Trophoblast cell (in vitro differentiated cells and primary cell): ENCODE data around the gene SELPLG.

Source experiments
- DNase-seq, 2 donors: peaks; one replicate each; pipeline ENCODE4 v3.0.0-alpha.2; 2016
- H2AFZ ChIP-seq: 2 replicates; pipeline ENCODE4 v1.6.1; 2013; ENCODE audit warnings: low read length, moderate library complexity, mild to moderate bottlenecking; ENCODE audit not compliant: insufficient read depth, poor library complexity
- H2AK5ac ChIP-seq: 2 replicates; pipeline ENCODE4 v1.6.1; 2013; ENCODE audit warnings: mild to moderate bottlenecking, low read length
- H2BK120ac ChIP-seq: 2 replicates; pipeline ENCODE4 v1.6.1; 2013; ENCODE audit warnings: low read length, mild to moderate bottlenecking, moderate library complexity; ENCODE audit not compliant: insufficient read depth, poor library complexity
- H2BK12ac ChIP-seq: 2 replicates; pipeline ENCODE4 v1.6.1; 2013; ENCODE audit warnings: mild to moderate bottlenecking, low read length, moderate library complexity
- H2BK5ac ChIP-seq: 2 replicates; pipeline ENCODE4 v1.6.1; 2013; ENCODE audit warnings: low read length, low read depth, moderate library complexity, mild to moderate bottlenecking; ENCODE audit not compliant: poor library complexity
- H3K14ac ChIP-seq: 2 replicates; pipeline ENCODE4 v1.6.1; 2013; ENCODE audit warnings: mild to moderate bottlenecking, low read length
- H3K18ac ChIP-seq: 2 replicates; pipeline ENCODE4 v1.6.1; 2013; ENCODE audit warnings: mild to moderate bottlenecking, low read length
- H3K23ac ChIP-seq: 2 replicates; pipeline ENCODE4 v1.6.1; 2013; ENCODE audit warnings: low read length
- H3K27ac ChIP-seq: 2 replicates; pipeline ENCODE4 v1.5.1; 2013; ENCODE audit warnings: low read depth, mild to moderate bottlenecking, inconsistent platforms, low read length, moderate library complexity
- H3K27me3 ChIP-seq: 2 replicates; pipeline ENCODE4 v1.6.1; 2013; ENCODE audit warnings: inconsistent platforms, mild to moderate bottlenecking, low read length, moderate library complexity; ENCODE audit not compliant: insufficient read depth
- H3K36me3 ChIP-seq, 2 experiments: 1 replicate in 1 of 2; 2 replicates in 1 of 2; pipeline ENCODE4 v1.6.1; 2013; ENCODE audit warnings: low read length in 2 of 2, mild to moderate bottlenecking in 2 of 2, moderate library complexity in 1 of 2; ENCODE audit not compliant: insufficient read depth in 2 of 2, control insufficient read depth in 1 of 2
- H3K4ac ChIP-seq: 2 replicates; pipeline ENCODE4 v1.6.1; 2013; ENCODE audit warnings: low read depth, mild to moderate bottlenecking, low read length, moderate library complexity
- H3K4me1 ChIP-seq, 2 experiments: 1 replicate in 1 of 2; 2 replicates in 1 of 2; pipeline ENCODE4 v1.6.1; 2013; ENCODE audit warnings: low read length in 2 of 2, mild to moderate bottlenecking in 2 of 2, moderate library complexity in 1 of 2; ENCODE audit not compliant: insufficient read depth in 2 of 2, control insufficient read depth in 1 of 2
- H3K4me2 ChIP-seq: 2 replicates; pipeline ENCODE4 v1.6.1; 2013; ENCODE audit warnings: inconsistent platforms, mild to moderate bottlenecking, low read length, moderate library complexity
- H3K4me3 ChIP-seq: 2 replicates; pipeline ENCODE4 v1.5.1; 2013; ENCODE audit warnings: mild to moderate bottlenecking, low read depth, low read length, inconsistent platforms
- H3K79me1 ChIP-seq: one replicate; pipeline ENCODE4 v1.6.1; 2013; ENCODE audit warnings: low read length
- H3K79me2 ChIP-seq: 2 replicates; pipeline ENCODE4 v1.6.1; 2013; ENCODE audit warnings: low read length, mild to moderate bottlenecking; ENCODE audit not compliant: control insufficient read depth, insufficient read depth, poor library complexity
- H3K9ac ChIP-seq: 2 replicates; pipeline ENCODE4 v1.6.1; 2013; ENCODE audit warnings: mild to moderate bottlenecking, low read length
- H3K9me3 ChIP-seq: 2 replicates; pipeline ENCODE4 v1.6.1; 2013; ENCODE audit warnings: low read depth, mild to moderate bottlenecking, control low read depth, inconsistent platforms, low read length; ENCODE audit not compliant: insufficient read depth
- H4K12ac ChIP-seq: 2 replicates; pipeline ENCODE4 v1.6.1; 2013; ENCODE audit warnings: low read depth, mild to moderate bottlenecking, low read length, moderate library complexity
- H4K8ac ChIP-seq: 2 replicates; pipeline ENCODE4 v1.6.1; 2013; ENCODE audit warnings: low read depth, mild to moderate bottlenecking, low read length, moderate library complexity
- H4K91ac ChIP-seq: one replicate; pipeline ENCODE4 v1.6.1; 2013; ENCODE audit warnings: low read depth, mild to moderate bottlenecking, low read length, moderate library complexity
- WGBS: extraction: QIAGEN DNeasy Blood & Tissue Kit; methylation state at CpG from one replicate; pipeline ENCODE4 v1.1.7; 2013; ENCODE audit warnings: missing lambda C conversion rate; ENCODE audit not compliant: insufficient read length, insufficient coverage; ENCODE audit errors: extremely low coverage; 5-methylcytosine and 5-hydroxymethylcytosine counted together

Gene SELPLG

GRCh38 chr12:108647585-108648287, 14.0 kb upstream of the SELPLG start:
- Histone ChIP-seq H2AK5ac (no peak overlapping the region), H3K4me1 (peaks cover 13 to 26% of the 10 kb centered on the region in 2 experiments), H4K8ac (no peak overlapping the region), H3K27ac (no peak overlapping the region), H3K9me3 (peaks cover 1% of the 10 kb centered on the region), H3K18ac (peak overlapping the region; percentile 54), H3K14ac (no peak overlapping the region), H3K4me2 (no peak overlapping the region), H3K27me3 (no peaks in the 10 kb centered on the region), H3K9ac (no peak overlapping the region), H4K91ac (peak overlapping the region; percentile 53), H2BK12ac (peak overlapping the region; percentile 5), H3K36me3 (peaks cover 35 to 48% of the 10 kb centered on the region in 2 experiments), H2BK120ac (peak overlapping the region; percentile 23), H4K12ac (no peak overlapping the region), H2AFZ (no peak overlapping the region), H3K79me1 (peaks cover 6% of the 10 kb centered on the region), H3K4ac (no peak overlapping the region), H3K4me3 (no peak overlapping the region), H2BK5ac (peak overlapping the region; percentile 18), H3K79me2 (no peaks in the 10 kb centered on the region), H3K23ac (peak overlapping the region; percentile 55)
- no CpG with 5 or more reads among the region's 11 CpGs for WGBS
- no peak for DNase-seq

DNA sequence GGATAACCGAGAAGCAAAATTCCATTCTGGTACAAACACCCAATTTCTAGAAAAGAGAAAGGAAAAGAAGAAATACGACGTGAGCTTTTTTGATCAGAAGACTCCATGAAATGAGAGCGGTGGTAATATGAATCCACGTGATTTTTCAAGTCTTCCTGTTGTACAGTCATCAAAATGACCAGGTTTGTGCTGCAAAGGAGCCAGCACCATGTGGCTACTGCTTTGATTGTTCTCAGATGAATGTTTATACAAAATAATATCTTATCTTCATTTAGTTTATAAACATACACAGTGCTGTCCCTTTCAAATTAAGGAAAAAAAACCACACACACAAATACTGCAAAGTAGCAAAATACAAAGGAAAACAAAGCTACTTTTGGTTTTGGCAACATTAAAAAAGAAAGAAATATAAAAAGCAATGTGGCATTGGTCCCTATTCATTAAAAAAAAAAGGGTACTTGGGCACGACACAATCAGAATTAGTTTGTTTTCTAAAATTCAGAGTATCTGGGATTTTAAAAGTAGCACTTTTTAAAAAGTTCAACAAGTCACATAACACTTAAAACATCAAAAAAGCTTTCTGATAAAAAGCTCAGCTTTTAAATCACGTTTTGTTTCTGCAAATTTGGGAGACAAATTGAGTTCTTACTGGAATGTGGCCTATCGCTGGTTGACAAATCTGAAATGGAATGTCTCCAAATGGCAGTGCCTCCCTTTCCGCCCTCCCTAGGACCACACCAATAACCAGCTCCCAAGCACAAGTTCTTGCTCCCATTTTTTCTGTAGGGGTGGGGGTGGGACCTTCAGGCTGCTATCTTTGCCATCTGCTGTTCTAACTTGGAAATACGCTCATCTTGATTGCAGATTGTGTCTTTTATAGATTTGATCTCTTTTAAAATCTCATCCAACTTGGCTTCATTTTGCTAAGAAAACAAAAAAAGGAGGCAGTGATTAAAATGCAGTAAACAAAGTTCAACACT, 13.2 kb upstream of the SELPLG start:
- peaks cover 6% of the 10 kb centered on the region for H3K79me1 ChIP-seq
- H2BK120ac ChIP-seq = no peak overlapping the region
- H3K27me3 ChIP-seq = no peaks in the 10 kb centered on the region
- no peak overlapping the region for H3K14ac ChIP-seq
- no peak overlapping the region for H3K27ac ChIP-seq
- peaks cover 18 to 28% of the 10 kb centered on the region in 2 experiments for H3K4me1 ChIP-seq
- no peak overlapping the region for H2BK5ac ChIP-seq
- H4K8ac ChIP-seq = no peak overlapping the region
- no peak overlapping the region for H3K23ac ChIP-seq
- no peak overlapping the region for H2BK12ac ChIP-seq
- H3K4me3 ChIP-seq = no peak overlapping the region
- peaks cover 1% of the 10 kb centered on the region for H3K9me3 ChIP-seq
- H3K4ac ChIP-seq = no peak overlapping the region
- H2AK5ac ChIP-seq = no peak overlapping the region
- no peaks in the 10 kb centered on the region for H3K79me2 ChIP-seq
- no peak overlapping the region for H3K18ac ChIP-seq
- no peak overlapping the region for H3K9ac ChIP-seq
- H2AFZ ChIP-seq = no peak overlapping the region
- no peak overlapping the region for H3K4me2 ChIP-seq
- no CpG with 5 or more reads among the region's 10 CpGs for WGBS
- peaks cover 38 to 47% of the 10 kb centered on the region in 2 experiments for H3K36me3 ChIP-seq
- H4K91ac ChIP-seq = peak overlapping the region; percentile 42
- DNase-seq = no peak
- H4K12ac ChIP-seq = no peak overlapping the region

DNA sequence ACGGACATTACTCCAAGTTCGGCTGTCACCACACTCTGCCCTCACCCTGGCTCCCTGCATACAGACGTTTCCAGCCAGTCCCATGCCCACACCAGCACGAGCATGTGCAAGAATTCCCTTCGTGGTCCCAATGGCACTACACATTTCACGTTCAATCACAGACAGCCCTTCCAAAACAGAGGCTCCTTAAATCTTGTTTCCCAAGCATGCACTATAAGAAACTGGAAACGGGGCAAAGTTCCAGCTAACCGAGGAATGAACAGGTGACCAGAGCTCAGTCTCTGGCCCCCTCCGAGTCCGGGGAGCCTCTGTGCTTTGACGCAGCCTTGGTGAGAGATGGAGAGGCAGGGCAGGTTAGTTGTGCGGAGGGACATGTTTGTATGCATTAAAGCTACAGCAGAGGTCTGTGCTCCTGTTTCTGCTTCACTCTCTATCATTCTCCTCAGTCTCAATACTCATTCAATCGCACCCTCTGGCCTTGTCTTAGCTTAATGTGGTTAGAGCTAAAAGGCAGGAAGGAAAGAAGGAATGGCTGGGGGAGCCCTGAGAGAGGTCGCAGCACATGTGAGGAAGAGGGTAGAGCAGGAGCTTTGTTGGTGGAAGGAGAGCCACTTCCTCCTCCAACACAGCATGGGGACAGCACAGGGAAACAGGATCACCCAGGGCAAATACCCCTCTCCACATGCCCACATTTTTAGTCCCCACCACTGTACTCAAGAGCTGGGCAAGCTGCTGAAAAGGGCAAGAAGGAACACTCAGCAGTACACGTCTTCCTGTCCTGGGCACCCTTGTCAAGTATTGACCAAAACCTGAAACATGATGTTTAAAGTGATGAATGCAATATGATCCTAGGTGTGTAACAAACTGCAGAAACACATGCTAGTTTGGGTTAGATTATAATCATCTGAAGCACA, 12.2 kb upstream of the SELPLG start:
- H4K12ac ChIP-seq = no peak overlapping the region
- H3K4me1 ChIP-seq = peaks cover 20 to 33% of the 10 kb centered on the region in 2 experiments
- H2BK5ac ChIP-seq = no peak overlapping the region
- DNase-seq = no peak
- WGBS = no CpG with 5 or more reads among the region's 15 CpGs
- no peak overlapping the region for H4K91ac ChIP-seq
- no peak overlapping the region for H3K27ac ChIP-seq
- no peak overlapping the region for H4K8ac ChIP-seq
- no peak overlapping the region for H3K4me2 ChIP-seq
- peaks cover 33 to 44% of the 10 kb centered on the region in 2 experiments for H3K36me3 ChIP-seq
- H2BK12ac ChIP-seq = no peak overlapping the region
- no peak overlapping the region for H3K23ac ChIP-seq
- H3K4me3 ChIP-seq = no peak overlapping the region
- H3K9me3 ChIP-seq = peaks cover 1% of the 10 kb centered on the region
- H2AK5ac ChIP-seq = no peak overlapping the region
- no peak overlapping the region for H3K9ac ChIP-seq
- H2AFZ ChIP-seq = no peak overlapping the region
- no peak overlapping the region for H3K18ac ChIP-seq
- no peaks in the 10 kb centered on the region for H3K79me2 ChIP-seq
- no peak overlapping the region for H3K14ac ChIP-seq
- H2BK120ac ChIP-seq = no peak overlapping the region
- no peaks in the 10 kb centered on the region for H3K27me3 ChIP-seq
- H3K4ac ChIP-seq = no peak overlapping the region
- peaks cover 6% of the 10 kb centered on the region for H3K79me1 ChIP-seq

DNA sequence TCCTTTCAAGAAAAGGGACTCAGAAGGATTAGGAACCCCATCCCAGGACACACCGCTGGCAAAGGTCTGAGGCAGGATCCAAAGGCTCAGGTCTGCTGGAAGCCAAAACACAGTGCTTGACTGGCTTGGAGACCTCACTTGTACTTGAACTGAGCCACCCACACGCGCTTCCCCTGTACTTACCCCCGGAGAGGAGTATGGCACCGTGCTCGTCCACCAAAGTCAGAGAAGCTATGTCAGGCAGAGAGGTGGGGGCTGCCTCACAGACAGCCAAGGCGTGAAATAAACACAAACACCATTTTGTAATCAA, 11.1 kb upstream of the SELPLG start:
- Histone ChIP-seq H2AK5ac (no peak overlapping the region), H2BK120ac (no peak overlapping the region), H3K36me3 (peaks cover 31 to 44% of the 10 kb centered on the region in 2 experiments), H2BK12ac (peak overlapping the region; percentile 6), H3K79me1 (peaks cover 6% of the 10 kb centered on the region), H4K91ac (peak overlapping the region; percentile 8), H3K9me3 (peaks cover 1% of the 10 kb centered on the region), H3K4ac (no peak overlapping the region), H3K18ac (peak overlapping the region; percentile 3), H4K12ac (no peak overlapping the region), H3K23ac (no peak overlapping the region), H3K9ac (no peak overlapping the region), H3K27ac (no peak overlapping the region), H3K4me3 (no peak overlapping the region), H2AFZ (no peak overlapping the region), H3K79me2 (no peaks in the 10 kb centered on the region), H3K14ac (no peak overlapping the region), H3K27me3 (no peaks in the 10 kb centered on the region), H2BK5ac (peak overlapping the region; percentile 14), H4K8ac (no peak overlapping the region), H3K4me2 (no peak overlapping the region), H3K4me1 (peaks cover 20 to 33% of the 10 kb centered on the region in 2 experiments)
- no CpG with 5 or more reads among the region's 7 CpGs for WGBS
- no peak for DNase-seq
